CD4-positive, alpha-beta T cell treated with Interleukin-10 for 1 hour (primary cell): ENCODE results near the gene WEE1.
"Not testable (repeated sequence)": the region's sequence is repeated elsewhere in the genome, so short reads cannot be mapped to it uniquely, and the experiment has no call there.

Experiments used
- DNase-seq: peaks from one replicate; pipeline ENCODE4 v3.0.0-alpha.2; 2020

The WEE1 gene

DNA sequence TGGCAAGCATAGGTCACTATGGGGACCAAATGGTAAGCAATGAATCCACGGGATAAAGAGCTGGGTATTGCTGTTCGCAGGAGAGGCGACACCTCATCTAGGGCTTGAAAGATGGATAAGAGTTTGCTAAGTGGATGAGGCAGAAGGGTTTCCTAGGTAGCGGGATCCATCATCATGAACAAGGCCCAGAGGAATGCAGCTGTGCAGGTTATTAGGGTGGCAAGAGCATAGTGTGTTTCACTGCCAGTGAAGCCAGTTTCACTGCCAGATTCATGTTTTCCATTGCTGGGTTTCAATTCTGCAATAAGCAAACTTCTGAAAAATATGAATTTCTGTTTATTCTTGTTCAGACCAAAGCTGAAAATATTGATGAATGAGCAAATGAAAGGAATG lies 27.2 kb downstream of the WEE1 start:
- DNase-seq = no peak

DNA sequence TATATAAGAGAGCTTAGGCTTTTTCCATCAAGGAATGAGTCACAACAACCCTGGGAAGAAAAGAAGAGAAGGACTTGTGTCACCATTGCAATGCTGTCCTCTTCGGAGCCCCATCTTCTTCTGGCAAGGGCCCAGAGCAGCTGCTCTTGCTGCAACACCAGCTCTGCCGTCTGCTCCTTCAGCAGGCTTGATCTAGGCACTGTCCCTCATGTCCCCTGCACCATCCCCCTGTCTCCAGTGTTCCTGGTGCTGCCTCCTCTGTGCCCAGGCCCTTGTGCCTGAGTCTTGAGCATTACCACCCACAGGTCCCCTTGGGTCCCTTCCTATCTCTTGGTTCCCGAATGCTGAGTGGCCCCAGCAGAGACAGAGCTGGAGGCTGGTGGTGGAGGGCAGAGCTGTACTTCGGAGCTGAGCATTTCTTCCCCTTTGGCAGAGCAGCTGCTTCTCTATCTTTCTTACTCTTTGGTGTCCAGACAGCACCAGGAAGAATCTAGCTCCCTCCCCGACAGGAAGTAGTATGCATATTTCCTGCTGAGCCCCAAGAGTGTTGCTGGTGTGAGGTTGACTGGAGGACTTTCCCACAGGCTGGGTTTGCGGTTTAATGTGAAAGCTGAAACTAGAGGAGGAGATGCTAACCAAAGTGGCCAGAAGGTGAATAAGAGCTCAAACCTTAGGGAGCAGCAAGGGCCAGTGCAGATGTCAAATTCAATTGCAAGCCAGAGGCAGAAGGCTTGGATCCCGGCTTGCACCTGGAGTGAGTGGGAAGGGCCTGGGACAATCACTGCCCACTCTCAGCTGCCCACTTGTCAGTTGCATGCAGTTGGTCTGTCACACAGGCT lies 27.8 kb downstream of the WEE1 start:
- DNase-seq = peak; percentile 74

- DNase-seq = peak; percentile 14
Observed at GRCh38 chr11:9601876-9602199, 28.4 kb downstream of the WEE1 start.

- not testable (repeated sequence) for DNase-seq
Observed at GRCh38 chr11:9603214-9603613, 29.7 kb downstream of the WEE1 start.

DNA sequence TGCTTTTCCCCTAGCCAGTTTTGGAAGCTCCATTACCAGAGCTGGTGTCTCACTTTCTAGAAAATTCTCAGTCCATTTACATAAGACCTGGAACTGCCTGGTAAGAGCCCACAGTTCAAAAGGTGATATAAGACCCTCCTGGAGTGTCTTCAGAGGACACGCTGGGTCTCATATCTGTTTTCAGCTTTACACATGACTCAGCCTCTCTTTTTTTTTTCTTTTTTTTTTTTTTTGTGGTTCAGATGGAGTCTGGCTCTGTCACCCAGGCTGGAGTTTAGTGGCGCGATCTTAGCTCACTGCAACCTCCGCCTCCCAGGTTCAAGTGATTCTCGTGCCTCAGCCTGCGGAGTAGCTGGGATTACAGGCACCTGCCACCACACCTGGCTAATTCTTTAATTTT lies 30.7 kb downstream of the WEE1 start:
- no peak for DNase-seq

DNA sequence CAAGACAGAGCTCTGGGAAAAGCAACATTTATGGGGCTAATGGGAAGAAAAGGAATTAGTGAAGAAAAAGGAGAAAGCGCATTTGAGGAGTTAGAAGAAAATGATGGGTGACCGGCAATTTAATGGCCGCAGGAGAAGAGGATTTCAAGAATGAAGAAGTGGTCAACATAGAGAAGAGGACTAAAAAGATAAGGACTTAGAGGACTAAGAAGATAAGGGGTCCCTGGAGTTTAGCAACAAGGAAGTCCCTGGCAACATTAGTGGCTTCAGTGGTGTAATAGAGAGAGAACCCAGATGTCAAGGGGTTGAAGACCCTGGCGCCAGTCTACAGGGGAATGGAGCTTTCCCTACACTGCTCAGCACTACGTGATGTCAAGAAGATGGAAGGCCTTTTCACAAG lies 32.3 kb downstream of the WEE1 start:
- DNase-seq = no peak

GRCh38 chr11:9606809-9607510 lies 33.5 kb downstream of the WEE1 start:
- DNase-seq = no peak

DNA sequence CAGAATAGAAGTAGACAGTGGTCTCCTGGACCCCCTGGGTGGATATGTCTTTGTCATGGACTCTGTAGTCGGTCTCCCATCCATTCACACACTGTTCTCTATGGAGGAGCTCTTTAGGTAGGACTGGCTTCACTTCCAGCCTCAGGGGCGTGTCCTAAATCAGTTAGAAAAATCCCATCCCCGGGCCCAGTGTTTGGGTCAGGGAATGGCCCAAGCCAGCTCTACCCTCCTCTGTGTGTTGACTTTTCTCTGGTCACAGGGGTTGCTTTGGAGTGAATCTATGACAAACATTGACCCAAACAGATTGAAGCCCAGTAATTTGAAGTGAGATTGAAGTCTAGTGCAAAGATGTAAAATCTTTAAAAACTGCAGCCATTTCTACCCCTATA lies 34.0 kb downstream of the WEE1 start:
- no peak for DNase-seq

- DNase-seq = no peak
Observed at GRCh38 chr11:9609002-9609759, 35.7 kb downstream of the WEE1 start.

GRCh38 chr11:9609841-9610240 lies 36.4 kb downstream of the WEE1 start:
- DNase-seq = no peak

- peak; percentile 88 for DNase-seq
Observed at GRCh38 chr11:9613118-9613829, 39.8 kb downstream of the WEE1 start.

DNA sequence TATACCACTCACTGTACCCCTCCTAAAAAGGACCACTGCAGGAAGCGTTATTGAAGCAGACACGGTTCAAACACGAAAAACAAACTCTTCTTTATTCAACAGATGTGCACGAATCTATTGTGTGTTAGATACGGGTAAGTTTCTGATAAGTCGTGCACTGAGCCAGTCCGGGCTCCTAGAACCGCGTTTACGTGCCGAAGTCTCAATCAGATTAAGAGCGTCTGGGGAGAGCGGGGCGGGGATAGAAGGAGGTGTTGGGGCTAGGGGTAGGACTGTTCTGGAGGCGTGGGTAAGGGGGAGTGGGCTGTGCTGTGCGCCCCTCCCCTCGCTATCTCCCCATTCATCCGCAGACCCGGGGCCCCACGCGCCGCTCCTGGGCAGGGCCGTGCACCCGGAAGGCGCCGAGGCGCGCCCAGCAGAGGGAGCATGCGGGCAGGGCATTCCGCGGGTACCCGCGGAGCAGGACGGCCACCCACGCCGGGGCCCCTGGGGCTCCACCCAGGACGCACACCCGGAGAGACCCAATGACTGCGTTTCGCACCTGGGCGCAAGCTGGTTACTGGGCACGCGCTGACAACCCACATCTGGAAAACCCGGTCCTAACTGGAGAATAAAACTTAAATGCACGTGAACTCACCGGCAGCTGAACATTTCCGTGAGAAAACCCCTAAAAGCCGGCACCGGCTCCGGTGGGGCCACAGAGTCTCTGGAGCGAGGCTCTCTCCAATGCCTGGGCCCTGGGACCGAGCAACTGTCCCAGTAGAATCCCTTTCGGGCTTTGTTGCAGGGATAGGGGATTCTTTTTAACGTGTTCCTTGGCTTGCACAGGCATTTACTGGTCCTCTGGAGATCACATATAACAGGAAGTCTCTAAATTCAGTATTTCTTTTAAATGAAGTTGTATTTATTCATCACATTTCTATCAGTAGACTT lies 40.6 kb downstream of the WEE1 start:
- peak; percentile 92 for DNase-seq

DNA sequence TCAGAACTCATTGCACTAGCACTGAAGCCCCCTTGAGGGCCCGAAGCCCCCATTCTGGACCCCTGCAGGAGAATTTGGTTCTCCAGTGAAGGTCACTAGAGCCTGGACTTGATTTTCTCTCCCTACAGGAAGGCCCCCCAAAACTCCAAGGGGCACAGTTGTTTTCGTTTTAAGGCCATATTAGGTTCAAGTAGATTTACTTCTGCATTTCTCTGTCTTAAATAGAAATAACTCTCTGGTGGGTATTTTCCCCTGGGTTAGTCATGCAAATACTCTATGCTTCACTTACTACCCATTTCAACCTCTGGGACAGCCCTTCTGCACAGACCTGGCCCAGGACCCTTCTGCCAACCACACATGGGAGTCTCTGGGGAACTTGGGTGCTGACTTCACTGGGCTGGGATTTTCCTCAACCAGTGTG lies 41.6 kb downstream of the WEE1 start:
- DNase-seq = no peak

DNA sequence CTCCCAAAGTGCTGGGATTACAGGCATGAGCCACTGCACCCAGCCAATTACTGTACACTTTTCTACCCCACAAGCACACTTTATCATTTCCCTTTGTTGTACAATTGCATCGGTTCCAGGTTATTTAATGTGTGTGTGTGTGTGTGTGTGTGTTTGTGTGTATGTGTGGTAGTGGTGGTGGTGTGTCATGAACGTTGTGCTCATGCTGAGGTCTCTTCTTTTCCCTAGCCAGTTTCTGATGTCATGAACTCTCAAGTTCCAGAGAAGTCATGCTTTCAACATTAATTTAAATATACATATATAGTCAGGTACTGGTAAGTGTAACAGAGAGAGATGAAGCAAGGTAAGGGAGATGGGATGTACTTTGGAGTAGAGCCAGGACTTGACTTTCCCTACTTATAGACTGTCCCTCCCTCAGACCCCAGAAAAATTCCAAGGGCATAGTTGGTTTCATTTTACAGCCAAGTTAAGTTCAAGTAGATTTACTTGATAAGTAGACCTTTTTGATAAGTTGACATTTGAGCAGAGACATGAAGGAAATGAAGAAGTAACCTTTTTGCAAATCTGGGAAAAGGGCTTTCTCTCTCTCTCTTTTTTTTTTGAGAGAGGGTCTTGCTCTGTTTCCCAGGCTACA lies 42.7 kb downstream of the WEE1 start:
- DNase-seq = no peak

GRCh38 chr11:9616858-9617257 lies 43.4 kb downstream of the WEE1 start:
- no peak for DNase-seq

DNA sequence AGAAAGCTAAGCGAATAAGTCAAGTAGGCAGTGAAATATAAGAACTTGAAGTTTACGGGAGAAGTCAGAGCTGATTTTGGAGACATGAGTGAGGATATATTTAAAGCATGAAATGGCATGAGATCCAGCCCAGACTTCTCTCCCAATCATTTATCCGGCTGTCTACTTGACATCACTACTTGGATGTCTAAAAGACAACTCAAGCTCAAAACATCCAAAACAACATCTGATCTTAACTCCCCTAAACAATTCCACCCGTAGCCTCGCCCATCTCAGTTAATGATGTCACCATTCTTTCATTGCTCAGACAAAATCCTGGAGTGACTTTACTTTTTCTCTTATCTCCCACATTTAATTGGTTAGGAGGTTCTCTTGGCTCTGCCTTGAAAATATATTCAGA lies 44.5 kb downstream of the WEE1 start:
- no peak for DNase-seq

GRCh38 chr11:9619004-9619403 lies 45.5 kb downstream of the WEE1 start:
- DNase-seq = no peak

DNA sequence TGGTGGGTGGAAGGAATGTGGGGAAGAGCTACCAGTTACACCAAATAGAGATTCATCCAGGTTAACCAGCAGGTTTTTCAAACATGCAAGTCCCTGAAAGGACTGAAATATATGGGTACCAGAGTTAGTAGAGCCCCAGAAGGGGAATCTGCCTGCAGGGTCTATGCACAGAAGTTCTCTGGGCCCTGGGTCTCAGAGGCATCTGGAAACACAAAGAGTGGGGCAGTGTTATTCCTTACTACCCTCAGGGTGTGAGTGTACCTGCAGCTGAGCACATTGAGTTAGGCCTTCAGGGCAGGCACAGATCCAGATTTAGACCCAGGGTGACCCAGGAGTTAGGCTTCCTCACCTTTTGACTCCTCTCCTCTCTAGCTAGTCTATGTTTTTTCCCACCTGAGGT lies 46.5 kb downstream of the WEE1 start:
- no peak for DNase-seq

GRCh38 chr11:9622353-9622752 lies 48.9 kb downstream of the WEE1 start:
- DNase-seq = not testable (repeated sequence)

DNA sequence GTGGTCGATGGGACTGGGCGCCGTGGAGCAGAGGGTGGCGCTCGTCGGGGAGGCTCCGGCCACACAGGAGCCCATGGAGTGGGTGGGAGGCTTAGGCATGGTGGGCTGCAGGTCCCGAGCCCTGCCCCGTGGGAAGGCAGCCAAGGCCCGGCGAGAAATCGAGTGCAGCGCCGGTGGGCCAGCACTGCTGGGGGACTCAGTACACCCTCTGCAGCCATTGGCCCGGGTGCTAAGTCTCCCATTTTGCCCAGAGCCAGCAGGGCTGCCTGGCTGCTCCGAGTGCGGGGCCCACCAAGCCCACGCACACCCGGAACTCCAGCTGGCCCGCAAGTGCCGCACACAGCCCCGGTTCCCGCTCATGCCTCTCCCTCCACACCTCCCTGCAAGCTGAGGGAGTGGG lies 49.6 kb downstream of the WEE1 start:
- DNase-seq = not testable (repeated sequence)

DNA sequence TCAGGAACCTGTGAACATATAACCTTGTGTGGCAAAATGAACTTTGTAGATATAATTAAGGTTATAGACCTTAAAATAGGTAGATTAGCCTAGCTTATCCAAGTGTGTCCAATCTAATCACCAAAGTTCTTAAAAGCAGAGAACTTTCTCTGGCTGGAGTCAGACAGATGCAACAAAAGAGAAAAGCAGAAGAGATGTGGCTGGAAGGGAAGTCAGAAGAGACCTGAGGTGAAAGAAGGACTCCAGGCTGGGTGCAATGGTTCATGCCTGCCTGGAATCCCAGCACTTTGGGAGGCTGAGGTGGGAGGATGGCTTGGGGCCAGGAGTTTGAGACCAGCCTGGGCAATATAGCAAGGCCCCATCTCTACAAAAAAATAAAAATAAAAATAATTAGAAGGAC lies 51.0 kb downstream of the WEE1 start:
- no peak for DNase-seq

DNA sequence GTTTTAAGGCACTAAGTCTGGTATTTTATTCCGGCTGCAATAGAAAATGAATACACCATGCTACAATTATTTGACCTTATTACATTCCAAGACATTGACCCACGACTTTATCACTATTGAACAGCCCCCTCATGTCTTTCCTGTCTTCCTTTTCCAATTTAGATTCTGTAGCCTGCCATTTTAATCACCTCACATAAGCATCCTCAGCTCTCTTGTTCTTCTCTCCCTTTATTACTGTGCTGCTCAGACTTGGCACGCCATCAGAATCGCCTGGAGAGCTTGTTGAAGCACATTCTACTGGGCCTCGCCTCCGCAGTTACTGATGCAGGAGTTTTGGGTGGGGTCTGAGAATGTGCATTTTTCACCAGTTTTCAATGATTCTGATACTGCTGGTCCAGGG lies 51.7 kb downstream of the WEE1 start:
- DNase-seq = no peak
